Suprapubic skin (tissue), 3 donors: ENCODE results near the gene BPIFB2.

ENCODE experiments used
- CTCF ChIP-seq, 2 donors: fragments of 200-600 bp in 1 of 2; fragments of 450-650 bp in 1 of 2; sonication (generic) in 1 of 2; IDR thresholded peaks; one replicate each; pipeline ENCODE4 v1.5.1; 2016 to 2019; ENCODE audit warnings: antibody characterized with exemption in 2 of 2, mild to moderate bottlenecking in 1 of 2, moderate library complexity in 1 of 2
- EP300 ChIP-seq: sonication (generic); formaldehyde crosslinking; IDR thresholded peaks from one replicate; pipeline ENCODE4 v1.6.1; 2017; ENCODE audit warnings: antibody characterized with exemption
- POLR2A ChIP-seq, 2 donors: fragments of 450-650 bp; IDR thresholded peaks; one replicate each; pipeline ENCODE4 v1.6.1; 2017; ENCODE audit warnings: antibody characterized with exemption in 2 of 2, mild to moderate bottlenecking in 2 of 2, moderate library complexity in 2 of 2

GRCh38 chr20:33042983-33043730 lies 35.7 kb downstream of the BPIFB2 start:
- no peak for TF ChIP-seq CTCF (IDR thresholded peaks at IDR 0.05)
- no peak for TF ChIP-seq POLR2A (IDR thresholded peaks at IDR 0.05)
- no peak for TF ChIP-seq EP300
